GM18505 (cell line): Measurements from ENCODE around the gene NKX1-2.

ENCODE experiments used
- ATAC-seq: cut with Tn5 transposase; IDR thresholded peaks from one replicate; pipeline ENCODE4 v1.9.1; 2021; ENCODE audit not compliant: unreplicated experiment
- POLR2A ChIP-seq: IDR thresholded peaks from 4 replicates; pipeline ENCODE4 v1.6.1; 2011; ENCODE audit warnings: borderline replicate concordance; ENCODE audit not compliant: insufficient read depth, insufficient read length; ENCODE audit errors: extremely low read depth

Gene NKX1-2

DNA sequence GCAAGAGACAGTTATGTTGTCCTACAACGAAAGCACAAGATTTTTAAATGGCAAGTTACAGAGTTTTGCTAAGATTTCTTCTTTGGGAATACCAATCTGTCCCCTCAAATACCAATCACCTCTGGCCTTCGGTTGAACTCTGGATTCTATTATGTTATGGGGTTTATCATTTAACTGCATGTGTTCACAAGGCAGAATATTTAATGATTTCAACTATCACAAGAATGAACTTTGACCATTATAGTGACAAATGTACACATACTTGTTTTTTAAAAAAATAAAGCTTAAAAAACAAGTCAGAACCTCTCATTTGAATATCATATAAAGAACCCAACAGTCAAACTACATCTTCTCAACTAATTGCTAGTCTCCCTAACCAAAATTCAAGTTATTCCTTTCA is 42.4 kb downstream of the NKX1-2 start:
- no peak for ATAC-seq
- TF ChIP-seq POLR2A = no peak

DNA sequence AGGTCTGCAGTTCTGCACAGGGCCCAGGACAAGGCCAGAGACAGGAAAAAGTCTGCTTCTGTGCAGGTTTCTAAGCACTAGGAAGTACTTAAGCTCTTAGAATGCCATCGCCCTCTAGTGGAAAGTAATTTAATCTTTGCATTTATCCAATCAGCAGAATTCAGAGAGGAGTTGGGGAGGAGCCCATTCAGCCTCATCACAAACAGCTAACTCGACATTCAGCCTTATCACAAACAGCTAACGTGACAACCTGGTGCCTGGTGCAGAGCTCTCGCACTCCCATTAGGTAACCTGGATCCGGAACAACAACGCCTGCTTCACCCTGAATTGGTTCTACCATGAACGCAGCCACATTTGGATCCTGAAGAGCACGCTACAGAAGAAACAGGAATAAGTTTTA is 46.3 kb downstream of the NKX1-2 start:
- peak; percentile 81 for ATAC-seq
- no peak for TF ChIP-seq POLR2A

- no peak for ATAC-seq
These were observed 47.6 kb downstream of the NKX1-2 start for GRCh38 chr10:124402273-124402672.

DNA sequence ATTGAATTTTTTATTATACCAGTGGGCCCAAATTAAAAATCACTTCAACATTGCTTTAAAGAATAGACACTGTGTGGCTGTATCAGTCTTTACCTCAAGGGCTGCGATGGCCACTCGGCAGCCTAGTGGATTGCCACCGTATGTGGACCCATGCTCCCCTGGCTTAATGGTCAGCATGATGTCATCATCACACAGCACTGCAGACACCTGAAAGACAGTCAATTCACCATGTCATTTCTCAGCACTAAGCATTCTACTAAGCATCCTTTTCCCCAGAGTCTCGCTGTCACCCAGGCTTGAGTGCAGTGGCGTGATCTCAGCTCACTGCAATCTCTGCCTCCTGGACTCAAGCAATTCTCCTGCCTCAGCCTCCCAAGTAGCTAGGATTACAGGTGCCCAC is 48.2 kb downstream of the NKX1-2 start:
- ATAC-seq = no peak
- TF ChIP-seq POLR2A = no peak

More at GRCh38 chr10:124402273-124402672, 47.6 kb downstream of the NKX1-2 start:
- TF ChIP-seq POLR2A = no peak
